OCI-LY7 (cell line): ENCODE measurements around the gene RCSD1. TPM values are rescaled to one million over a fixed set of nuclear protein-coding genes. Genes with fewer than 3 reads are reported as not detected.

Experiments
- BruUV-seq: library from RNA; stranded (reverse); fragments of 400-500 nt; replicated peaks from 2 replicates; lab custom pipeline; 2021; lab: Mats Ljungman, UMichigan
- CTCF ChIA-PET: fragments of 300-600 bp; sonication (Branson Sonifier 250); formaldehyde crosslinking; loops from one replicate; lab custom pipeline; 2022; ENCODE audit warnings: antibody characterized with exemption; ENCODE audit not compliant: unreplicated experiment; lab: Charles Lee
- POLR2A ChIA-PET: fragments of 300-600 bp; sonication (Branson Sonifier 250); formaldehyde crosslinking; loops from one replicate; lab custom pipeline; 2022; ENCODE audit warnings: antibody characterized with exemption; lab: Charles Lee
- DNase-seq: peaks from one replicate; pipeline ENCODE4 v3.0.0-alpha.2; 2015; ENCODE audit warnings: low spot score
- H2AFZ ChIP-seq: fragments of 200-600 bp; sonication (generic), shearing (Covaris generic); 2 replicates; pipeline ENCODE4 v1.6.1; 2014; ENCODE audit warnings: mild to moderate bottlenecking, antibody characterized with exemption, low read length, moderate library complexity
- H3K27ac ChIP-seq: fragments of 200-600 bp; sonication (generic); 2 replicates; pipeline ENCODE4 v1.5.1; 2014; ENCODE audit warnings: mixed run types, low read depth, mild to moderate bottlenecking, moderate library complexity, low read length, inconsistent platforms; ENCODE audit not compliant: poor library complexity, severe bottlenecking
- H3K36me3 ChIP-seq: fragments of 200-600 bp; sonication (generic); 2 replicates; pipeline ENCODE4 v1.6.1; 2014; ENCODE audit warnings: mild to moderate bottlenecking, antibody characterized with exemption, low read length, moderate library complexity, mixed read lengths; ENCODE audit not compliant: insufficient read depth
- H3K4me1 ChIP-seq: fragments of 200-600 bp; sonication (generic); 2 replicates; pipeline ENCODE4 v1.5.1; 2014; ENCODE audit warnings: mild to moderate bottlenecking, low read length; ENCODE audit not compliant: insufficient read depth, poor library complexity, severe bottlenecking
- H3K4me2 ChIP-seq: fragments of 200-600 bp; sonication (generic); 2 replicates; pipeline ENCODE4 v1.6.1; 2014; ENCODE audit warnings: mild to moderate bottlenecking, low read length
- H3K4me3 ChIP-seq: fragments of 200-600 bp; sonication (generic); 2 replicates; pipeline ENCODE4 v1.5.1; 2014; ENCODE audit warnings: mild to moderate bottlenecking, low read depth, low read length; ENCODE audit not compliant: poor library complexity, severe bottlenecking
- H3K79me2 ChIP-seq: fragments of 200-600 bp; sonication (generic); 2 replicates; pipeline ENCODE4 v1.6.1; 2016; ENCODE audit warnings: low read depth, mild to moderate bottlenecking, low read length, moderate library complexity, mixed read lengths; ENCODE audit not compliant: insufficient read depth
- H3K9me2 ChIP-seq: fragments of 200-600 bp; sonication (generic); 2 replicates; pipeline ENCODE4 v1.6.1; 2016; ENCODE audit warnings: mild to moderate bottlenecking, low read length, mixed read lengths; ENCODE audit not compliant: insufficient read depth
- H3K9me3 ChIP-seq: fragments of 200-600 bp; sonication (generic); 2 replicates; pipeline ENCODE4 v1.6.1; 2014; ENCODE audit warnings: mild to moderate bottlenecking, mixed run types, low read length, mixed read lengths
- H4K20me1 ChIP-seq: fragments of 200-600 bp; sonication (generic); 2 replicates; pipeline ENCODE4 v1.6.1; 2014; ENCODE audit warnings: mild to moderate bottlenecking, antibody characterized with exemption, low read length, moderate library complexity, mixed read lengths; ENCODE audit not compliant: insufficient read depth
- CTCF ChIP-seq: fragments of 200-600 bp; sonication (generic); conservative IDR thresholded peaks from 2 replicates; pipeline ENCODE4 v1.5.1; 2014; ENCODE audit warnings: mild to moderate bottlenecking, antibody characterized with exemption, low read length, moderate library complexity, mixed read lengths
- EZH2phosphoT487 ChIP-seq: fragments of 200-600 bp; sonication (generic); IDR thresholded peaks from 2 replicates; pipeline ENCODE4 v1.6.1; 2018; ENCODE audit warnings: low read depth, borderline replicate concordance, mild to moderate bottlenecking, mixed run types, antibody characterized with exemption, low read length, moderate library complexity, mixed read lengths
- intact Hi-C: fragments of 100-400 bp; cut with micrococcal nuclease; formaldehyde crosslinking; loops from one replicate; pipeline ENCODE4 v1.10.0; 2022; ENCODE audit not compliant: unreplicated experiment
- total RNA-seq, 2 experiments: library from RNA; depleted of rRNA in 1 of 2; stranded (reverse); fragments of >200 nt in 1 of 2; shearing (Covaris generic) in 1 of 2; gene quantifications; 2 replicates each; pipeline ENCODE4 v1.2.3, GENCODE V29; 2014 to 2022

RCSD1 gene
- total RNA-seq, 2 experiments from 2014 or later = 161 to 164 TPM

DNA sequence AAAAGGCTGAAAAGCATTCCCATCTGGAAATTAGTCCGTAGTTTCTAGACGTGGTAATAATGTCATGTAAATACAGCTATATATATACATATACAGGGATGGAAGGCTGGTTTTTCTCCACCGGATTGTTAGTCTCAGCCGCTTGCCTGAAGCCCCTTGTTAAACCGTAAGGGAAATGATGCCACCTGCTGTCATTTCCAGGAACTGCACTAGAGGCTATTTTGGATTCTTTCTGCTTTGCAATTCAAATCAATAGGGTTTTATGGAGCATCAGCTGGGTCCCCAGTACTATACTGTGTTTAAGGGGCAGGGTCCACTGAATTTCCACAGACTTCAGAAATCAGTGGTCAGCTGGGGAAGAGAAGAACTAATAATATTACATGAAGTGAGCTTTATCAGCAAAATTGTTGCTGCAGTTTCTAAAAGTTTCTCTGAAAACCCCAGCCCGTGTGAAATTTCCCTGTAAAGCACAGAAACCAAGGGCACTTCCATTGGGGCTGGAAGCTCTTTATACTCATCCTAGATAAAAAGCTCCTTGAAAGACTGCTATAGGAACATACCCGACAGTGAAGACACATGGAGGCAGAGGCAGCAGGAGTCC, 58.0 kb downstream of the RCSD1 start:
- peak overlapping the region; percentile 49 for H3K4me2 ChIP-seq
- H3K4me3 ChIP-seq = no peak overlapping the region
- peak; percentile 86 for DNase-seq
- peaks cover 98% of the 10 kb centered on the region for H3K36me3 ChIP-seq
- no peaks in the 10 kb centered on the region for H3K9me2 ChIP-seq
- TF ChIP-seq EZH2phosphoT487 (no peak), CTCF (peak; percentile 98)
- intact Hi-C loops = loop anchor here (1.0 kb wide), 3 partner anchors 57 to 132 kb away; no protein-coding TSS in a partner anchor
- BruUV-seq = no TSS peak
- CTCF ChIA-PET = interaction anchor here (0.8 to 1.9 kb wide), 4 partner anchors 14 to 87 kb away, joined by 3 to 22 read pairs (median 5); no protein-coding TSS in a partner anchor
- peaks cover 23% of the 10 kb centered on the region for H3K4me1 ChIP-seq
- H3K79me2 ChIP-seq = peaks cover 9% of the 10 kb centered on the region; the same call in 1 of the 2 replicates
- no peak overlapping the region for H2AFZ ChIP-seq
- H3K27ac ChIP-seq = peak overlapping the region; percentile 52
- H4K20me1 ChIP-seq = peaks cover 18% of the 10 kb centered on the region; the same call in 1 of the 2 replicates
- no peaks in the 10 kb centered on the region for H3K9me3 ChIP-seq
- POLR2A ChIA-PET = interaction anchor here (0.6 to 1.7 kb wide), 9 partner anchors 19 to 1367 kb away, joined by 3 to 6 read pairs (median 3); no protein-coding TSS in a partner anchor

DNA sequence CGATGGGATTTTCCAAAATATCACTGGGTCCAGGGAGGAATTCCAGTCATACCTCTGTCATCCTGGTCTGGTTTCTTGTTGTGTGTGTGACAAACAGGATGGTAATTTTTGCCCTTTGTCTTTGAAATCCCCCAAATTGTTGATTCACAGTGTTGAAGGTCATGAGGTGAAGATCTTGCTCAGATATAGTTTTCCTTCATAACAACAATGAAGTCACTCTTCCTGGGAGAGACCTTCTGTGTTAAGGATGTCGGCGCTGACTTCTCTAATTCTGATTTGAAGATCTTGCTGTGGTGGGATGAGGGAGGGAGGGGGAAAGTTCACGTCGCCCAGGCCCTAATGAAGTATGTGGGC, 59.5 kb downstream of the RCSD1 start:
- Histone ChIP-seq H2AFZ (no peak overlapping the region), H3K4me3 (no peak overlapping the region), H3K4me2 (no peak overlapping the region), H3K9me3 (no peaks in the 10 kb centered on the region), H3K36me3 (peaks cover 98% of the 10 kb centered on the region), H3K79me2 (peaks cover 9% of the 10 kb centered on the region; the same call in 1 of the 2 replicates), H4K20me1 (peaks cover 18% of the 10 kb centered on the region; the same call in 1 of the 2 replicates), H3K27ac (no peak overlapping the region), H3K9me2 (no peaks in the 10 kb centered on the region), H3K4me1 (peaks cover 23% of the 10 kb centered on the region)
- no peak for DNase-seq
- POLR2A ChIA-PET = no interaction called here
- no peak for TF ChIP-seq EZH2phosphoT487
- TF ChIP-seq CTCF = no peak
- CTCF ChIA-PET = no interaction called here
- intact Hi-C loops = no loop called here
- no TSS peak for BruUV-seq

GRCh38 chr1:167690053-167690452, 60.0 kb downstream of the RCSD1 start:
- ChIA-PET CTCF (no interaction called here), POLR2A (no interaction called here)
- BruUV-seq = TSS peak; percentile 21
- Histone ChIP-seq H3K4me3 (no peak overlapping the region), H3K4me2 (no peak overlapping the region), H3K27ac (no peak overlapping the region), H3K4me1 (peaks cover 23% of the 10 kb centered on the region), H3K9me3 (no peaks in the 10 kb centered on the region), H2AFZ (no peak overlapping the region), H3K79me2 (peaks cover 9% of the 10 kb centered on the region; the same call in 1 of the 2 replicates), H4K20me1 (peaks cover 16% of the 10 kb centered on the region; the same call in 1 of the 2 replicates), H3K36me3 (peaks cover 98% of the 10 kb centered on the region), H3K9me2 (no peaks in the 10 kb centered on the region)
- intact Hi-C loops = no loop called here
- TF ChIP-seq EZH2phosphoT487 = no peak
- DNase-seq = no peak
